Measurements from ENCODE around the gene CNTNAP4.

Gene CNTNAP4

DNA sequence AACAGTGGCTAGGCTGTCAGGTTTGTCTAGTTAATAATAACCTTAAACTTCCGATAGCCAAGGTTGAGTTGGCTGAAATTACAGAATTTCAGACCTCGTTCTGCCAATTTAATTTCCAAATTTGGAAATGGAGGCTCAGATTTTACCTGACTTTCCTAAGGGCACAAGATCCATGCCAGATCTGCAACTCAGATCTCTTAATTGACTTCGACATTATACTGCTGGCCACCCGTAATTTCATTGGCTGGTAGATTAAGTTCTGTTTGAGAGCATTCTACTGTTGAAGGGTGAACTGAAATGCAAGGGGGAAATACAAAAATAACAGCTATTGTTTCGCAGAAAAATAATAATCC is 210.8 kb downstream of the CNTNAP4 start:
- TF ChIP-seq TAF1 (IDR thresholded peaks at IDR 0.05; ENCODE audit: borderline replicate concordance, insufficient read depth, low read length) (no peak), FOXP2 (optimal IDR thresholded peaks at IDR 0.05; ENCODE audit: borderline replicate concordance, extremely low read depth, extremely low read length, insufficient read depth) (no peak)

- no peak for TF ChIP-seq POLR2AphosphoS5 (IDR thresholded peaks at IDR 0.05; ENCODE audit: low read depth, low read length)
- TF ChIP-seq, protein P1, sequence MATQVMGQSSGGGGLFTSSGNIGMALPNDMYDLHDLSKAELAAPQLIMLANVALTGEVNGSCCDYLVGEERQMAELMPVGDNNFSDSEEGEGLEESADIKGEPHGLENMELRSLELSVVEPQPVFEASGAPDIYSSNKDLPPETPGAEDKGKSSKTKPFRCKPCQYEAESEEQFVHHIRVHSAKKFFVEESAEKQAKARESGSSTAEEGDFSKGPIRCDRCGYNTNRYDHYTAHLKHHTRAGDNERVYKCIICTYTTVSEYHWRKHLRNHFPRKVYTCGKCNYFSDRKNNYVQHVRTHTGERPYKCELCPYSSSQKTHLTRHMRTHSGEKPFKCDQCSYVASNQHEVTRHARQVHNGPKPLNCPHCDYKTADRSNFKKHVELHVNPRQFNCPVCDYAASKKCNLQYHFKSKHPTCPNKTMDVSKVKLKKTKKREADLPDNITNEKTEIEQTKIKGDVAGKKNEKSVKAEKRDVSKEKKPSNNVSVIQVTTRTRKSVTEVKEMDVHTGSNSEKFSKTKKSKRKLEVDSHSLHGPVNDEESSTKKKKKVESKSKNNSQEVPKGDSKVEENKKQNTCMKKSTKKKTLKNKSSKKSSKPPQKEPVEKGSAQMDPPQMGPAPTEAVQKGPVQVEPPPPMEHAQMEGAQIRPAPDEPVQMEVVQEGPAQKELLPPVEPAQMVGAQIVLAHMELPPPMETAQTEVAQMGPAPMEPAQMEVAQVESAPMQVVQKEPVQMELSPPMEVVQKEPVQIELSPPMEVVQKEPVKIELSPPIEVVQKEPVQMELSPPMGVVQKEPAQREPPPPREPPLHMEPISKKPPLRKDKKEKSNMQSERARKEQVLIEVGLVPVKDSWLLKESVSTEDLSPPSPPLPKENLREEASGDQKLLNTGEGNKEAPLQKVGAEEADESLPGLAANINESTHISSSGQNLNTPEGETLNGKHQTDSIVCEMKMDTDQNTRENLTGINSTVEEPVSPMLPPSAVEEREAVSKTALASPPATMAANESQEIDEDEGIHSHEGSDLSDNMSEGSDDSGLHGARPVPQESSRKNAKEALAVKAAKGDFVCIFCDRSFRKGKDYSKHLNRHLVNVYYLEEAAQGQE (IDR thresholded peaks at IDR 0.05; ENCODE audit: insufficient read depth in 1 of 2, low read depth in 2 of 2, low read length in 2 of 2) = no peak
- TF ChIP-seq SIN3A (IDR thresholded peaks at IDR 0.05; ENCODE audit: borderline replicate concordance, insufficient read depth, low read length) = no peak
- no peak for TF ChIP-seq TAF1 (IDR thresholded peaks at IDR 0.05; ENCODE audit: borderline replicate concordance, insufficient read depth, low read length)
- TF ChIP-seq FOXP2 (optimal IDR thresholded peaks at IDR 0.05; ENCODE audit: borderline replicate concordance, extremely low read depth, extremely low read length, insufficient read depth) = no peak
Observed at GRCh38 chr16:76490036-76490639, 212.9 kb downstream of the CNTNAP4 start.

- TF ChIP-seq, protein P1 (IDR thresholded peaks at IDR 0.05; ENCODE audit: insufficient read depth in 1 of 2, low read depth in 2 of 2, low read length in 2 of 2) = no peak
- TF ChIP-seq SIN3A (IDR thresholded peaks at IDR 0.05; ENCODE audit: borderline replicate concordance, insufficient read depth, low read length) (no peak), POLR2AphosphoS5 (IDR thresholded peaks at IDR 0.05; ENCODE audit: low read depth, low read length) (no peak), TAF1 (IDR thresholded peaks at IDR 0.05; ENCODE audit: borderline replicate concordance, insufficient read depth, low read length) (no peak), FOXP2 (optimal IDR thresholded peaks at IDR 0.05; ENCODE audit: borderline replicate concordance, extremely low read depth, extremely low read length, insufficient read depth) (no peak)
Observed at GRCh38 chr16:76500006-76500405, 222.8 kb downstream of the CNTNAP4 start.

DNA sequence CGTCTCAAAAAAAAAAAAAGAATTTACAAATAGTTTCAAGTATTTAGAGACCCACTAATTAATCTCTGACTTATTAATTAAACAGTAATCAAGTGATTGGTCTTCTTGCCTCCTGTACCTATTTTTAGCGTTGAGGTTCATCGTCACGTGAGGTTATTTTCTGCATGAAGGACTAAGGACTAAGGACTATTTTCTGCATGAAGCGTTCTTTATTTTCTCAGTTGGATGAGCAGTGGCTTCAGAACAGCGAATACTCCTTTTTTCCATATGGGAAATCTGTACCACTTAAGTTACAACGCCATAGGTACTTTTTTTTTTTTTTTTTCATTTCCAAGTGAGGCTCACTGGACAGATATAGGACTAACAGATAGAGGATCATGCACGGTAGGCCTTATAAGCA is 224.9 kb downstream of the CNTNAP4 start:
- TF ChIP-seq, protein P1 (IDR thresholded peaks at IDR 0.05; ENCODE audit: insufficient read depth in 1 of 2, low read depth in 2 of 2, low read length in 2 of 2) = no peak
- no peak for TF ChIP-seq SIN3A (IDR thresholded peaks at IDR 0.05; ENCODE audit: borderline replicate concordance, insufficient read depth, low read length)
- TF ChIP-seq POLR2AphosphoS5 (IDR thresholded peaks at IDR 0.05; ENCODE audit: low read depth, low read length) = no peak
- TF ChIP-seq FOXP2 (optimal IDR thresholded peaks at IDR 0.05; ENCODE audit: borderline replicate concordance, extremely low read depth, extremely low read length, insufficient read depth) = no peak
- TF ChIP-seq TAF1 (IDR thresholded peaks at IDR 0.05; ENCODE audit: borderline replicate concordance, insufficient read depth, low read length) = no peak

GRCh38 chr16:76502555-76502954 is 225.4 kb downstream of the CNTNAP4 start:
- TF ChIP-seq SIN3A (IDR thresholded peaks at IDR 0.05; ENCODE audit: borderline replicate concordance, insufficient read depth, low read length) = no peak
- no peak for TF ChIP-seq POLR2AphosphoS5 (IDR thresholded peaks at IDR 0.05; ENCODE audit: low read depth, low read length)
- no peak for TF ChIP-seq FOXP2 (optimal IDR thresholded peaks at IDR 0.05; ENCODE audit: borderline replicate concordance, extremely low read depth, extremely low read length, insufficient read depth)
- TF ChIP-seq TAF1 (IDR thresholded peaks at IDR 0.05; ENCODE audit: borderline replicate concordance, insufficient read depth, low read length) = no peak
- TF ChIP-seq, protein P1 (IDR thresholded peaks at IDR 0.05; ENCODE audit: insufficient read depth in 1 of 2, low read depth in 2 of 2, low read length in 2 of 2) = no peak
